Type B pancreatic cell (in vitro differentiated cells): Measurements from ENCODE around the gene SMYD3. TPM values are rescaled to one million over a fixed set of nuclear protein-coding genes. Genes with fewer than 3 reads are reported as not detected.
"Not testable (repeated sequence)": the region's sequence is repeated elsewhere in the genome, so short reads cannot be mapped to it uniquely, and the experiment has no call there.

ENCODE experiments used
- DNase-seq: peaks from one replicate; pipeline ENCODE4 v3.0.0; 2021; ENCODE audit warnings: mixed read lengths; ENCODE audit not compliant: unreplicated experiment; ENCODE audit errors: extremely low spot score
- H3K27ac Mint-ChIP-seq: 2 replicates; pipeline ENCODE4 v1.8.0; 2021; ENCODE audit warnings: mild to moderate bottlenecking, mixed read lengths
- H3K27me3 Mint-ChIP-seq: 2 replicates; pipeline ENCODE4 v1.8.0; 2021; ENCODE audit warnings: mixed read lengths
- H3K36me3 Mint-ChIP-seq: 2 replicates; pipeline ENCODE4 v1.8.0; 2021; ENCODE audit warnings: mixed read lengths
- H3K4me1 Mint-ChIP-seq: one replicate; pipeline ENCODE4 v1.8.0; 2021; ENCODE audit warnings: mixed read lengths; ENCODE audit not compliant: unreplicated experiment
- H3K4me3 Mint-ChIP-seq: 2 replicates; pipeline ENCODE4 v1.8.0; 2021; ENCODE audit warnings: mild to moderate bottlenecking, mixed read lengths
- H3K9me3 Mint-ChIP-seq: 2 replicates; pipeline ENCODE4 v1.8.0; 2021; ENCODE audit warnings: mixed read lengths
- total RNA-seq: library from RNA; stranded (reverse); gene quantifications from 2 replicates; pipeline ENCODE4 v1.2.1, GENCODE V29; 2021; ENCODE audit warnings: low replicate concordance
- TF ChIP-seq, protein P1 (sequence below): fragments of 200-600 bp; sonication (generic); conservative IDR thresholded peaks from 2 replicates; pipeline ENCODE4 v1.5.0; 2021; ENCODE audit warnings: antibody characterized with exemption, mild to moderate bottlenecking

The SMYD3 gene
- total RNA-seq, 1 donor from 2014 or later: 19.4 TPM

- no peak overlapping the region for H3K4me3 Mint-ChIP-seq
- no peaks in the 10 kb centered on the region for H3K27me3 Mint-ChIP-seq
- no peak overlapping the region for H3K27ac Mint-ChIP-seq
- H3K36me3 Mint-ChIP-seq: no peaks in the 10 kb centered on the region
- DNase-seq: no peak
- peaks cover under 1% of the 10 kb centered on the region for H3K4me1 Mint-ChIP-seq
- peaks cover 9% of the 10 kb centered on the region for H3K9me3 Mint-ChIP-seq
- TF ChIP-seq, protein P1, sequence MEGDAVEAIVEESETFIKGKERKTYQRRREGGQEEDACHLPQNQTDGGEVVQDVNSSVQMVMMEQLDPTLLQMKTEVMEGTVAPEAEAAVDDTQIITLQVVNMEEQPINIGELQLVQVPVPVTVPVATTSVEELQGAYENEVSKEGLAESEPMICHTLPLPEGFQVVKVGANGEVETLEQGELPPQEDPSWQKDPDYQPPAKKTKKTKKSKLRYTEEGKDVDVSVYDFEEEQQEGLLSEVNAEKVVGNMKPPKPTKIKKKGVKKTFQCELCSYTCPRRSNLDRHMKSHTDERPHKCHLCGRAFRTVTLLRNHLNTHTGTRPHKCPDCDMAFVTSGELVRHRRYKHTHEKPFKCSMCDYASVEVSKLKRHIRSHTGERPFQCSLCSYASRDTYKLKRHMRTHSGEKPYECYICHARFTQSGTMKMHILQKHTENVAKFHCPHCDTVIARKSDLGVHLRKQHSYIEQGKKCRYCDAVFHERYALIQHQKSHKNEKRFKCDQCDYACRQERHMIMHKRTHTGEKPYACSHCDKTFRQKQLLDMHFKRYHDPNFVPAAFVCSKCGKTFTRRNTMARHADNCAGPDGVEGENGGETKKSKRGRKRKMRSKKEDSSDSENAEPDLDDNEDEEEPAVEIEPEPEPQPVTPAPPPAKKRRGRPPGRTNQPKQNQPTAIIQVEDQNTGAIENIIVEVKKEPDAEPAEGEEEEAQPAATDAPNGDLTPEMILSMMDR: no peak
These were observed 730.3 kb downstream of the SMYD3 start for GRCh38 chr1:245776694-245777332.

- no peaks in the 10 kb centered on the region for H3K27me3 Mint-ChIP-seq
- H3K4me3 Mint-ChIP-seq: no peak overlapping the region
- no peak overlapping the region for H3K27ac Mint-ChIP-seq
- TF ChIP-seq, protein P1: no peak
- H3K36me3 Mint-ChIP-seq: no peaks in the 10 kb centered on the region
- H3K9me3 Mint-ChIP-seq: peaks cover 9% of the 10 kb centered on the region
- H3K4me1 Mint-ChIP-seq: peaks cover 7% of the 10 kb centered on the region
- DNase-seq: no peak
These were observed 730.9 kb downstream of the SMYD3 start for GRCh38 chr1:245776139-245776538.

- not testable (repeated sequence) for H3K9me3 Mint-ChIP-seq, H3K27me3 Mint-ChIP-seq, DNase-seq, H3K4me3 Mint-ChIP-seq, H3K27ac Mint-ChIP-seq, H3K36me3 Mint-ChIP-seq, H3K4me1 Mint-ChIP-seq
These were observed 732.1 kb downstream of the SMYD3 start for GRCh38 chr1:245774931-245775330.

GRCh38 chr1:245774196-245774595 lies 732.9 kb downstream of the SMYD3 start:
- peaks cover 1% of the 10 kb centered on the region for H3K9me3 Mint-ChIP-seq
- no peak overlapping the region for H3K4me3 Mint-ChIP-seq
- H3K4me1 Mint-ChIP-seq: peaks cover 9% of the 10 kb centered on the region
- TF ChIP-seq, protein P1: no peak
- DNase-seq: no peak
- H3K27ac Mint-ChIP-seq: no peak overlapping the region
- H3K27me3 Mint-ChIP-seq: no peaks in the 10 kb centered on the region
- H3K36me3 Mint-ChIP-seq: no peaks in the 10 kb centered on the region

DNA sequence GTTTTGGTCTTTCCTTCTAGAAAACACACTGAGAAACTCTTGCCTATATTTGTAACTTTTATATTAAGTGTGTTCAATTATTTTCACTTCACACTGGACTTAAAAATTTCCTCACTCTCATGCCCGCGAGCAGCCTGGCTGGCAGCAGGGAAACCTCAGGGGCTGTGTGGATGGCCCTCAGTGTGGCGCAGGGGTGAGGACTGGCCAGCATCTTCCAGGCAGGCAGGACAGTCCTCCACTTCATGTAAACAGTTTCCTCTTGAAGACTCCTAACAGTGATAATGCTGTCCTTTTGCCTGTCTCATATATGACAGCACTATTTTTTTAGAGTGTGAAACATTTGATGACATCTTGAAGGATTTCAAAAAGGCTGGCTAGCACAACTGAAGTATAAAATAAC lies 733.7 kb downstream of the SMYD3 start:
- DNase-seq: no peak
- TF ChIP-seq, protein P1: no peak
- Mint-ChIP-seq H3K27ac (no peak overlapping the region), H3K36me3 (no peaks in the 10 kb centered on the region), H3K4me3 (no peak overlapping the region), H3K4me1 (peaks cover 9% of the 10 kb centered on the region), H3K9me3 (no peaks in the 10 kb centered on the region), H3K27me3 (no peaks in the 10 kb centered on the region)

GRCh38 chr1:245772739-245773138 lies 734.3 kb downstream of the SMYD3 start:
- TF ChIP-seq, protein P1: no peak
- no peaks in the 10 kb centered on the region for H3K36me3 Mint-ChIP-seq
- H3K27ac Mint-ChIP-seq: no peak overlapping the region
- no peaks in the 10 kb centered on the region for H3K27me3 Mint-ChIP-seq
- no peaks in the 10 kb centered on the region for H3K9me3 Mint-ChIP-seq
- DNase-seq: no peak
- H3K4me3 Mint-ChIP-seq: no peak overlapping the region
- H3K4me1 Mint-ChIP-seq: peaks cover 9% of the 10 kb centered on the region
